HG02885 (cell line): ENCODE data around the gene CEP70.
"Not testable (repeated sequence)": the region's sequence is repeated elsewhere in the genome, so short reads cannot be mapped to it uniquely, and the experiment has no call there.

Experiments
- ATAC-seq: cut with Tn5 transposase; IDR thresholded peaks from one replicate; pipeline ENCODE4 v1.9.1; 2021; ENCODE audit warnings: mild to moderate bottlenecking; ENCODE audit not compliant: unreplicated experiment, poor library complexity

The CEP70 gene

GRCh38 chr3:138593488-138594149 is 441 bp downstream of the CEP70 start:
- ATAC-seq = no peak

- no peak for ATAC-seq
Measured at GRCh38 chr3:138591392-138591791, 2.7 kb downstream of the CEP70 start.

- no peak for ATAC-seq
Measured at GRCh38 chr3:138588445-138588844, 5.6 kb downstream of the CEP70 start.

GRCh38 chr3:138587374-138587773 is 6.7 kb downstream of the CEP70 start:
- no peak for ATAC-seq

GRCh38 chr3:138578961-138579574 is 15.0 kb downstream of the CEP70 start:
- no peak for ATAC-seq

- ATAC-seq = peak; percentile 64
Measured at GRCh38 chr3:138578141-138578540, 15.9 kb downstream of the CEP70 start.

- no peak for ATAC-seq
Measured at GRCh38 chr3:138573138-138573537, 20.9 kb downstream of the CEP70 start.

GRCh38 chr3:138569624-138570023 is 24.4 kb downstream of the CEP70 start:
- ATAC-seq = not testable (repeated sequence)

- no peak for ATAC-seq
Measured at GRCh38 chr3:138569090-138569489, 25.0 kb downstream of the CEP70 start.

- ATAC-seq = no peak
Measured at GRCh38 chr3:138567403-138567802, 26.7 kb downstream of the CEP70 start.

GRCh38 chr3:138566293-138566692 is 27.8 kb downstream of the CEP70 start:
- ATAC-seq = not testable (repeated sequence)

- ATAC-seq = not testable (repeated sequence)
Measured at GRCh38 chr3:138562902-138563301, 31.2 kb downstream of the CEP70 start.

GRCh38 chr3:138560501-138560900 is 33.6 kb downstream of the CEP70 start:
- no peak for ATAC-seq

GRCh38 chr3:138559134-138559533 is 34.9 kb downstream of the CEP70 start:
- ATAC-seq = no peak

GRCh38 chr3:138554775-138555174 is 39.3 kb downstream of the CEP70 start:
- ATAC-seq = not testable (repeated sequence)

- not testable (repeated sequence) for ATAC-seq
Measured at GRCh38 chr3:138550958-138551357, 43.1 kb downstream of the CEP70 start.

GRCh38 chr3:138549179-138549977 is 44.7 kb downstream of the CEP70 start:
- no peak for ATAC-seq

GRCh38 chr3:138547342-138547975 is 46.6 kb downstream of the CEP70 start:
- no peak for ATAC-seq

- ATAC-seq = no peak
Measured at GRCh38 chr3:138544546-138544945, 49.5 kb downstream of the CEP70 start.

GRCh38 chr3:138542977-138543376 is 51.1 kb downstream of the CEP70 start:
- ATAC-seq = no peak

- ATAC-seq = no peak
Measured at GRCh38 chr3:138539352-138539751, 54.7 kb downstream of the CEP70 start.
